Stimulated activated CD4-positive, alpha-beta T cell treated with anti-CD3 and anti-CD28 coated beads, Interleukin-15, amount 100 ng/mL, for 48 hours (primary cell): ENCODE data around the gene NTN1.

ENCODE experiments used
- DNase-seq, 2 donors: peaks; one replicate each; pipeline ENCODE4 v3.0.0-alpha.2; 2020; ENCODE audit warnings: low read depth in 2 of 2

Gene NTN1

DNA sequence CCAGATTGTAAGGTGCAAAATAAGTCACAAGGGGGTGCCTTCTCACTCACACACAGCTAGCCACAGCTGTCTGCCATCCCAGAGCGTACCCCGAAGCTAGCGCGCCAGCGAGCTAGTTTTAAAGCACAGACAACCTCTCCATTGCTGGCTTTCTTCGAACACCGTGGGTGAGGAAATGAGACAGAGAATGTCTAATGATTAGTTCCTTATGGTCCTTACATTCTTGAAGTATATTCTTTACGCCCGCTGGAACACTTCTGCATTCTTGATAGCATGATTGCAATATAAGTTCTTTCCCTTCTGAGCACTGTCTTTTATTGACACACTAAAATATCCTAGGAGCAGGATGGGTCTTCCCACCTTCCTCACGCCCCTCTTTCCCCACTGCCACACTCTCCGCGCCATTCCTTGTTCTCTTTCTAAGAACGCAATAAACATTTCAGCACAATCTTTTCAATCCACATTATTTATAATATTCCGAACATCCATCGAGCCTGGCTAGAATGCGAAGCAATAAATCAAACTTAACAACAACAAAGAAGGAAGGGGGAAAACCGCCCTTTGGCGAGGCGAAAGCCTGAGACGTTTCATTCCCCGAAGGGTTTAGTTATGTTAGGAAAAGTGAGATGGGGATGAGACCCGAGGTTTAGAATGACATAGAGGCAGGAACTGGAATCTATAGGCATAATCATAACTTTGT, 251.3 kb downstream of the NTN1 start:
- no peak for DNase-seq

DNA sequence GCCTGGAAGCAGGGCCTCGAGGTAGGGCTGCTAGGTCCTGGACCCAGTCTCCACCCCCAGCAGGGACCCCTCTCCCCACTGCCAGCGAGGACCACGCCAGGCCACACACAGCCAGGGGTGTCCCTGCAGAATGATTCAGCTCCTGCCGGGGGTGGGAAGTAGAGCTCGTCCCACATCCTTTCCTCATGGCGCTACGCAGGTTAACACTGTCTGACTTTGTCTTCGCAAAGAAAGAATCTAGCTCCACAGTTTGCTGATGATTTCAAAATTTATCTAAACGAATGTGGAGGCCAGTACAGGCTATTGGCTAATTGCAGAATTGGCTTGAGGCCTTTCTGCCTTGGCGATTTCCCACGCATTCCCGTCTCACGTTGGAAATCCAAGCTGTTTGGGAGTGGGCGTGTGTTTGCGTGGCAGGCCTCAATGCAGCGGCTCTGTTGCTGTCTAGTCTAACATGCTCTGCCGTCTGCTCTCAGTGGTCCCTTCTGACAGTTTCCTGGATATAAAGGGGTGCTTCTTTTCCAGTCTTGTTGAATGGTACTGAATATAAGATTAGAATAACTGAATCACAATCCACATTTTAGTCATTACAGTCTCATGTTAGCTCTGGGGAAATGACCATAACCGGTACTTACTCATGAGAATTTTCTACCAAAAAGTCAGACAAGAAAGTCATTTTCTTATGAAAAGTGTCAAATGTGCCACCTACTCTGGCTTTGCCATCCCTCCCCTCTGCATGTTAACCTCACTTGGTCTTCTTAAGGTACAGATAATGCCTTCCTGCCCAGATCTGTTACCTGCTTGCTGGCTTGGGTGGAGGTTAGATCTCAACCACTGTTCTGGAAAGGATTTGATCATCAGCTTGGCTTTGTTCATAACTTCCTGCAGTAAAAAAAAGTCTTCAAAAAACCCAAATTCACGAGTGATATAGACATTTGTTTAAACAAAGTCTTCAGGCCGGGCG, 252.4 kb downstream of the NTN1 start:
- peak in 1 of 2 donors; percentile 42 for DNase-seq

- no peak for DNase-seq
Measured at GRCh38 chr17:9274973-9275372, 253.7 kb downstream of the NTN1 start.

GRCh38 chr17:9279893-9280292, 258.6 kb downstream of the NTN1 start:
- no peak for DNase-seq

- no peak for DNase-seq
Measured at GRCh38 chr17:9283909-9284308, 262.6 kb downstream of the NTN1 start.

- DNase-seq, result no peak
Measured at GRCh38 chr17:9284884-9285283, 263.6 kb downstream of the NTN1 start.

DNA sequence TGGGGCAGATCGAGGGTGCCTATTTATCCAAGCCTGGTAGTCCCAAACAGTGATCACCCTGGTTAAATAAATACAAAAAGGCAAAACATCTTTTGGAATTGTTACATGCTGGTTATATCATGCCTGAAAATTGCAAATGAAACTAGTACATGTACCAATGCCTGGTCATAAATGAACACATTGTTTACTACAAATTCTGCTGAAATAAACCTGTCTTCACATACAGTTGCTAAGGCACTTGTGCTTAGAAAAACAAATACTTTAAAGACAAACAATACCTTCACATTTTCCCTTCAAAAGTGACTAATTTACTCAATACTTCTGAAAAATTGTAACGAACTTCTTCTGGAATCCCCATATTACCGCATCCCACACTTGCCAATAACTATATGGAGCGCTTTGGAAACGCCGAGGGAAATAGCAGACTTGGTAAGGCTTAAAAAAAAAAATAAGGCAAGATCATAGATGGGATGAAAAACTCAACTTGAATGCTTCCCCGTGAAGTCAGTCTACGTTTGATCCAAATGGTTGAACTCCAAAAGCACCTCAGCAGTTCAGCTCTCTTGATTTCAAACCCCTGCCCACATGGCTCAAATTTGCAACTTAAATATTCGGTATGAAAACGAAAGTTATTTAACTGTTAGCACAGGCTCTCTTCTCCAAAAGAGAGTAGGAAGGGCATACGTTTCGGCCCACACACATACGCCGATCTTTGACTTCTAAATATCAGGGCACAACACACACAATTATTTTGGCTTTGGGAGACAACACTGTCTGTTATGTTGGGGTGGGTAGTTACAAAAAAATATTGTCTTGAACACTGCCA, 264.5 kb downstream of the NTN1 start:
- no peak for DNase-seq

GRCh38 chr17:9286434-9286833, 265.1 kb downstream of the NTN1 start:
- no peak for DNase-seq

GRCh38 chr17:9287306-9287705, 266.0 kb downstream of the NTN1 start:
- no peak for DNase-seq

GRCh38 chr17:9290226-9290613, 268.9 kb downstream of the NTN1 start:
- no peak for DNase-seq

- DNase-seq, result peak; percentile 13 to 42
Measured at GRCh38 chr17:9291912-9292560, 270.7 kb downstream of the NTN1 start.

- DNase-seq, result no peak
Measured at GRCh38 chr17:9292561-9292941, 271.2 kb downstream of the NTN1 start.
